Mesenteric fat pad (tissue), 1 donor: ENCODE results near the gene EXD3. TPM values are rescaled to one million over a fixed set of nuclear protein-coding genes. Genes with fewer than 3 reads are reported as not detected.
A peak's percentile ranks its signal among the peaks of the same experiment; 100 is the strongest.

Experiments
- DNase-seq: peaks from one replicate; pipeline ENCODE4 v3.0.0-alpha.2; 2020; ENCODE audit warnings: low spot score
- total RNA-seq: library from RNA; stranded (reverse); fragmentation: NEBNext Ultra II Directional; extraction: Animal tissue kit (Norgen Biotek cat#: 25700); gene quantifications from one replicate; pipeline ENCODE4 v1.2.1, GENCODE V29; 2021
- donor health status: DM: yes; HTN: yes; CAD: no.

Gene EXD3
- total RNA-seq, 1 donor from 2014 or later, result 14.9 TPM

GRCh38 chr9:137368431-137369035, 54.4 kb downstream of the EXD3 start:
- DNase-seq, result peak; percentile 81

- DNase-seq, result peak; percentile 81
Observed at GRCh38 chr9:137367506-137368430, 55.2 kb downstream of the EXD3 start.

GRCh38 chr9:137366891-137367381, 56.0 kb downstream of the EXD3 start:
- DNase-seq, result peak; percentile 89

GRCh38 chr9:137366445-137366810, 56.5 kb downstream of the EXD3 start:
- DNase-seq, result peak; percentile 83

- DNase-seq, result peak; percentile 68
Observed at GRCh38 chr9:137365552-137366444, 57.2 kb downstream of the EXD3 start.

- peak; percentile 69 for DNase-seq
Observed at GRCh38 chr9:137365056-137365455, 57.9 kb downstream of the EXD3 start.

GRCh38 chr9:137359850-137360249, 63.1 kb downstream of the EXD3 start:
- no peak for DNase-seq

GRCh38 chr9:137358126-137358525, 64.8 kb downstream of the EXD3 start:
- peak; percentile 72 for DNase-seq

- no peak for DNase-seq
Observed at GRCh38 chr9:137357166-137357565, 65.8 kb downstream of the EXD3 start.

- DNase-seq, result no peak
Observed at GRCh38 chr9:137355761-137356365, 67.1 kb downstream of the EXD3 start.

GRCh38 chr9:137354845-137355760, 67.9 kb downstream of the EXD3 start:
- DNase-seq, result peak; percentile 67

GRCh38 chr9:137354153-137354844, 68.7 kb downstream of the EXD3 start:
- DNase-seq, result no peak

GRCh38 chr9:137353223-137354152, 69.5 kb downstream of the EXD3 start:
- no peak for DNase-seq

- no peak for DNase-seq
Observed at GRCh38 chr9:137352511-137353222, 70.3 kb downstream of the EXD3 start.

GRCh38 chr9:137351781-137352501, 71.0 kb downstream of the EXD3 start:
- no peak for DNase-seq

- no peak for DNase-seq
Observed at GRCh38 chr9:137350696-137351584, 72.0 kb downstream of the EXD3 start.
